ENCODE data around the gene CAMKK2.
A peak's percentile ranks its signal among the peaks of the same experiment; 100 is the strongest.
"Not testable (repeated sequence)": the region's sequence is repeated elsewhere in the genome, so short reads cannot be mapped to it uniquely, and the experiment has no call there.

Gene CAMKK2

GRCh38 chr12:121227294-121227693 lies 69.2 kb downstream of the CAMKK2 start:
- H3K4me3 ChIP-seq (ENCODE audit: low read depth, low read length): no peak overlapping the region
- ChIA-PET POLR2A (no interaction called here), CTCF (interaction anchor here (1.3 kb wide), 1 partner anchor 12 kb away, joined by 4 read pairs; no protein-coding TSS in a partner anchor)
- TF ChIP-seq, protein P1, sequence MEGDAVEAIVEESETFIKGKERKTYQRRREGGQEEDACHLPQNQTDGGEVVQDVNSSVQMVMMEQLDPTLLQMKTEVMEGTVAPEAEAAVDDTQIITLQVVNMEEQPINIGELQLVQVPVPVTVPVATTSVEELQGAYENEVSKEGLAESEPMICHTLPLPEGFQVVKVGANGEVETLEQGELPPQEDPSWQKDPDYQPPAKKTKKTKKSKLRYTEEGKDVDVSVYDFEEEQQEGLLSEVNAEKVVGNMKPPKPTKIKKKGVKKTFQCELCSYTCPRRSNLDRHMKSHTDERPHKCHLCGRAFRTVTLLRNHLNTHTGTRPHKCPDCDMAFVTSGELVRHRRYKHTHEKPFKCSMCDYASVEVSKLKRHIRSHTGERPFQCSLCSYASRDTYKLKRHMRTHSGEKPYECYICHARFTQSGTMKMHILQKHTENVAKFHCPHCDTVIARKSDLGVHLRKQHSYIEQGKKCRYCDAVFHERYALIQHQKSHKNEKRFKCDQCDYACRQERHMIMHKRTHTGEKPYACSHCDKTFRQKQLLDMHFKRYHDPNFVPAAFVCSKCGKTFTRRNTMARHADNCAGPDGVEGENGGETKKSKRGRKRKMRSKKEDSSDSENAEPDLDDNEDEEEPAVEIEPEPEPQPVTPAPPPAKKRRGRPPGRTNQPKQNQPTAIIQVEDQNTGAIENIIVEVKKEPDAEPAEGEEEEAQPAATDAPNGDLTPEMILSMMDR (IDR thresholded peaks at IDR 0.05; ENCODE audit: insufficient read depth, low read length, missing control alignments): no peak
- no peak for DNase-seq (ENCODE audit: low read depth, low spot score)

GRCh38 chr12:121226871-121227270 lies 69.6 kb downstream of the CAMKK2 start:
- DNase-seq (ENCODE audit: low read depth, low spot score); POLR2A ChIA-PET; H3K4me3 ChIP-seq (ENCODE audit: low read depth, low read length): not testable (repeated sequence)
- CTCF ChIA-PET: interaction anchor here (1.3 kb wide), 1 partner anchor 12 kb away, joined by 4 read pairs; no protein-coding TSS in a partner anchor

DNA sequence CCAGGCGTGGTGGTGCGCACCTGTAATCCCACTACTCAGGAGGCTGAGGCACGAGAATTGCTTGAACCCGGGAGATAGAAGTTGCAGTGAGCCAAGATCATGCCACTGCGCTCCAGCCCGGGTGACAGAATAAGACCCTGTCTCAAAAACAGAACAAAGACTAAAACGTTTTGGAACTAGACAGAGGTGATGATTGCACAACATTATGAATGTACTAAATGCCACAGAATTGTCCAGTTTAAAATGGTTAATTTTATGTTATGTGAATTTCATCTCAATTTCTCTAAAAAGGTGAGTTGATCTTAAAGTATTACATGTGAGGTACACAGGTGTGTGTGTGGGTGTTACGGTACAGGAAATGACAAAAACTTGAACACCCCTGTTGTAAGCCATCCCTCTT lies 70.1 kb downstream of the CAMKK2 start:
- no peak for DNase-seq (ENCODE audit: low read depth, low spot score)
- no peak overlapping the region for H3K4me3 ChIP-seq (ENCODE audit: low read depth, low read length)
- TF ChIP-seq, protein P1 (IDR thresholded peaks at IDR 0.05; ENCODE audit: insufficient read depth, low read length, missing control alignments): no peak
- CTCF ChIA-PET: no interaction called here
- POLR2A ChIA-PET: no interaction called here

DNA sequence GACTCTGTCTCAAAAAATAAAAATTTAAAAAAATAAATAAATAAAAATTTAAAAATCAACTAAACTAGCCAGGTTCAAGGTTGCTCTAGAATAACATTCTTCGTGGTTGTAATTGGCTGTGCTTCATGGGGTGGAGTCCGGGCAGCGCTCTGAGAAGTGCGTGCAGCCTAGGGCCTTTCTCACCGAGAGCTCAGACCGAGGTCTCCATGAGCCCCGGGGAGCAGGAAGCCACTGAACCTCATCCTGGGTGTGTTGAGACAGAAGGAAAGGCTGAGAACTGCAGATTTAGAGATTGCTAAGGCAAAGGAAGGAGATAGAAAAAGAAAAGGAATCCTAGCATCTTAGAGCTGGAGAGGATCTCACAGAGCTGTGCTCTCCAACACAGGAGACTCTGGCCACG lies 71.9 kb downstream of the CAMKK2 start:
- no peak for DNase-seq (ENCODE audit: low read depth, low spot score)
- ChIA-PET POLR2A (no interaction called here), CTCF (interaction anchor here (1.3 to 1.8 kb wide), 3 partner anchors 14 to 219 kb away, joined by 4 to 7 read pairs (median 4); no protein-coding TSS in a partner anchor)
- no peak overlapping the region for H3K4me3 ChIP-seq (ENCODE audit: low read depth, low read length)
- TF ChIP-seq, protein P1 (IDR thresholded peaks at IDR 0.05; ENCODE audit: insufficient read depth, low read length, missing control alignments): no peak

DNA sequence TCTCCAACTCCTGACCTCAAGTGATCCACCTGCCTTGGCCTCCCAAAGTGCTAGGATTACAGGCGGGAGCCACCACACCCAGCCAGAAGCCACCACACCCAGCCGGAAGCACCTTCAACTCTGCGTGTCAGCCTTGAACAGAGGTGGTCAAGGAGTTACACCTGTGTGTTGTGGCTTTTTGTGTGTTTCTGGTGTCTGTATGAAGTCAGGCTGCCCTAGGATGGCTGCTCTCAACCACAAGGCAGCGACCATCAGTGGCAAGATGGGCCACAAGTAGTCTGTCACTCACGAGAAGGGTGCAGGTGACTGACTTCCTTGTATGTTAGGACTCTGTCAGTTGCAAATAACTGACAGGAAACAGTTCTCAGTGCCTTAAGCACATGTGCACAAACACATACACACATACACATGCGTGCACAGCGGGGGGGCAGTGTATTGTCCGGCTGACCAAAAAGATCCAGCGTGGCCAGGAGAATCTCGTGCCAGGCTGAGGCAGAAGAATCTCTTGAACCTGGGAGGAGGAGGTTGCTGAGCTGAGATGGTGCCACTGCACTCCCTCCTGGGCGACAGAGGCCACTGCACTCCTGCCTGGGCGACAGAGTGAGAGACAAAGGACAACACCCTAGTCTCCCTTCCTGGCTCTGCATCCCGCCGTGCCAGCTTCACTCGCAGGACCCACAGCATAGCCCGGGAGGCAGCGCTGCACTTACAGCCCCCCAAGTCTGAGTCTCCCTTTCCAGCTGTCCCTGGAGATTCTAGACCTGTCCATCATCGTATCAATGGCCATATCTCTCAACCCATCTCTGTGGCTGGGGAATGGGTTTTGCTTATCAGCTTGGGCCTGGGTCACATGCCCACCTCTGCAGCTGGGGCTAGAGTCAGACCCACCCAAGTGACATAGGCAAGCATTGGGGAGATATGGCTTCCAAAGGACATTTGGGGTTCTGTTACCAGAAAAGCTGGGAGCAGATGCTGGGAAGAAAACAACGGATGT lies 72.9 kb downstream of the CAMKK2 start:
- ChIA-PET CTCF (interaction anchor here (1.2 to 1.8 kb wide), 5 partner anchors 9 to 218 kb away, joined by 3 to 7 read pairs (median 4); no protein-coding TSS in a partner anchor), POLR2A (no interaction called here)
- TF ChIP-seq, protein P1 (IDR thresholded peaks at IDR 0.05; ENCODE audit: insufficient read depth, low read length, missing control alignments): peak; percentile 25
- H3K4me3 ChIP-seq (ENCODE audit: low read depth, low read length): no peak overlapping the region
- DNase-seq (ENCODE audit: low read depth, low spot score): no peak

DNA sequence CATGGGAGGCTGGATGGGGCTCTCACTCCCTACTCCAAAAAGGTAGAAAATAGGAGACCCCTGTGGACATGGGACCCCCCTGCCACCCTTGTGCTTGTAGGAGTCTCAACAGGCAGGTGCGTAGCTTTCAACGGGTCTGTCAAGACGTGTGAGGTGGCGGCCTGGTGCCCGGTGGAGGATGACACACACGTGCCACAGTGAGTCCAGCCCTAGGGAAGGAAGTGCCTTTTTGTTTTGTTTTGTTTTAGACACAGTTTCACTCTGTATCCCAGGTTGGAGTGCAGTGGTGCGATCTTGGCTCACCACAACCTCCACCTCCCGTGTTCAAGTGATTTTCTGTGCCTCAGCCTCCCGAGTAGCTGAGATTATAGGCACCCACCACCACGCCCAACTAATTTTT lies 73.7 kb downstream of the CAMKK2 start:
- ChIA-PET CTCF (interaction anchor here (1.2 to 1.5 kb wide), 2 partner anchors 10 to 112 kb away, joined by 3 read pairs; no protein-coding TSS in a partner anchor), POLR2A (no interaction called here)
- TF ChIP-seq, protein P1 (IDR thresholded peaks at IDR 0.05; ENCODE audit: insufficient read depth, low read length, missing control alignments): no peak
- DNase-seq (ENCODE audit: low read depth, low spot score): no peak
- H3K4me3 ChIP-seq (ENCODE audit: low read depth, low read length): no peak overlapping the region

Data from AG04449 (cell line).